PC-9 (cell line): ENCODE results near the gene SPPL2B. TPM values are rescaled to one million over a fixed set of nuclear protein-coding genes. Genes with fewer than 3 reads are reported as not detected.

Source experiments
- BruUV-seq: library from RNA; stranded (reverse); fragments of 400-500 nt; replicated peaks from 2 replicates; lab custom pipeline; 2021; lab: Mats Ljungman, UMichigan
- CTCF ChIA-PET: fragments of 300-600 bp; sonication (Branson Sonifier 250); formaldehyde crosslinking; loops from one replicate; lab custom pipeline; 2022; ENCODE audit warnings: antibody characterized with exemption; lab: Charles Lee
- POLR2A ChIA-PET: fragments of 300-600 bp; sonication (Branson Sonifier 250); formaldehyde crosslinking; loops from one replicate; lab custom pipeline; 2022; ENCODE audit warnings: antibody characterized with exemption; ENCODE audit not compliant: unreplicated experiment; lab: Charles Lee
- DNase-seq, 2 experiments: peaks; one replicate each; pipeline versions ENCODE4 v3.0.0 to v3.0.0-alpha.2; 2015 to 2022; ENCODE audit warnings: mixed read lengths in 1 of 2
- H2AFZ ChIP-seq: fragments of 200-600 bp; sonication (generic); 2 replicates; pipeline ENCODE4 v1.8.1; 2017; ENCODE audit warnings: antibody characterized with exemption
- H3F3A ChIP-seq: fragments of 200-600 bp; sonication (generic); 2 replicates; pipeline ENCODE4 v1.8.1; 2017; ENCODE audit warnings: antibody characterized with exemption, mild to moderate bottlenecking, low read depth; ENCODE audit not compliant: insufficient read depth
- H3K27ac ChIP-seq: fragments of 200-600 bp; sonication (generic); 2 replicates; pipeline ENCODE4 v1.6.1; 2016; ENCODE audit warnings: mixed run types
- H3K27me3 ChIP-seq: fragments of 200-600 bp; sonication (generic); 2 replicates; pipeline ENCODE4 v1.6.1; 2016; ENCODE audit warnings: low read depth, mixed run types; ENCODE audit not compliant: insufficient read depth
- H3K36me3 ChIP-seq: fragments of 200-600 bp; sonication (generic); 2 replicates; pipeline ENCODE4 v1.6.1; 2016; ENCODE audit warnings: low read depth, mixed run types
- H3K4me1 ChIP-seq: fragments of 200-600 bp; sonication (generic); replicated peaks from 2 replicates; pipeline ENCODE4 v1.6.1; 2016; ENCODE audit warnings: mixed run types; ENCODE audit not compliant: insufficient read depth
- H3K4me2 ChIP-seq: fragments of 200-600 bp; sonication (generic); 2 replicates; pipeline ENCODE4 v1.6.1; 2017; ENCODE audit warnings: mixed run types
- H3K4me3 ChIP-seq: fragments of 200-600 bp; sonication (generic); 2 replicates; pipeline ENCODE4 v1.6.1; 2016; ENCODE audit warnings: mixed run types
- H3K79me2 ChIP-seq: fragments of 200-600 bp; sonication (generic); 2 replicates; pipeline ENCODE4 v1.6.1; 2017; ENCODE audit warnings: low read depth, mixed run types
- H3K9me2 ChIP-seq: fragments of 200-600 bp; sonication (generic); 2 replicates; pipeline ENCODE4 v1.8.1; 2017; ENCODE audit warnings: mild to moderate bottlenecking; ENCODE audit not compliant: insufficient read depth
- H3K9me3 ChIP-seq: fragments of 200-600 bp; sonication (generic); 2 replicates; pipeline ENCODE4 v1.8.1; 2016; ENCODE audit warnings: low read depth; ENCODE audit not compliant: insufficient read depth
- H4K20me1 ChIP-seq: fragments of 200-600 bp; sonication (generic); 2 replicates; pipeline ENCODE4 v1.8.1; 2017; ENCODE audit not compliant: insufficient read depth
- EZH2 ChIP-seq: fragments of 200-600 bp; sonication (generic); IDR thresholded peaks from 2 replicates; pipeline ENCODE4 v1.8.0; 2017; ENCODE audit warnings: antibody characterized with exemption, low read depth
- intact Hi-C: fragments of 100-400 bp; cut with micrococcal nuclease; formaldehyde crosslinking; loops from one replicate; pipeline ENCODE4 v1.10.0; 2022; ENCODE audit not compliant: unreplicated experiment
- total RNA-seq: library from RNA; stranded (reverse); gene quantifications from 2 replicates; pipeline ENCODE4 v1.2.3, GENCODE V29; 2021
- TF ChIP-seq, protein P1 (sequence below): fragments of 200-600 bp; sonication (generic); conservative IDR thresholded peaks from 2 replicates; pipeline ENCODE4 v1.6.1; 2017; ENCODE audit warnings: mixed run types, antibody characterized with exemption, mild to moderate bottlenecking, moderate library complexity

The SPPL2B gene
- total RNA-seq, 1 experiment from 2014 or later, result 49.6 TPM

DNA sequence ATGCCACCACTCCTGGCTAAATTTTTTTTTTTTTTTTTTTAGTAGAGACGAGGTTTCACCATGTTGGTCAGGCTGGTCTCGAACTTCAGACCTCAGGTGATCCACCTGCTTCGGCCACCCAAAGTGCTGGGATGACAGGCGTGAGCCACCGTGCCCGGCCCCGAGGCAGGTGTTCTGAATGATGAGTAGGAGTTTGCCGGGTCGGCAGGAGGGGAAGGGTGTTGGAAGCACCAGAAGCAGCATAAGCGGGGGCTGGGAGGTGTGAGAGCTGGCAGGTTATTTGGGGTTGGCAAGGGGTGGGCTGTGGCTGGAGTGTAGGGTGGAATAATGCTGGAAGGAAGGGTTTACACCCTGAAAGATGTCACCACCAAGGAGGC, 1.8 kb downstream of the SPPL2B start:
- no peak for DNase-seq
- H4K20me1 ChIP-seq, result no peaks in the 10 kb centered on the region
- H3K4me2 ChIP-seq, result no peak overlapping the region; the same call in 1 of the 2 replicates
- no peaks in the 10 kb centered on the region for H3K9me2 ChIP-seq
- no peaks in the 10 kb centered on the region for H3K36me3 ChIP-seq
- POLR2A ChIA-PET, result no interaction called here
- no peak overlapping the region for H3K4me3 ChIP-seq
- no peak overlapping the region for H3K27ac ChIP-seq
- H3K4me1 ChIP-seq, result peaks cover 6% of the 10 kb centered on the region; the same call in 1 of the 2 replicates
- peaks cover 60% of the 10 kb centered on the region for H3K79me2 ChIP-seq
- BruUV-seq, result no TSS peak
- H3F3A ChIP-seq, result peaks cover 4% of the 10 kb centered on the region; the same call in 1 of the 2 replicates
- no peaks in the 10 kb centered on the region for H3K27me3 ChIP-seq
- intact Hi-C loops, result no loop called here
- TF ChIP-seq EZH2, result no peak
- TF ChIP-seq, protein P1, sequence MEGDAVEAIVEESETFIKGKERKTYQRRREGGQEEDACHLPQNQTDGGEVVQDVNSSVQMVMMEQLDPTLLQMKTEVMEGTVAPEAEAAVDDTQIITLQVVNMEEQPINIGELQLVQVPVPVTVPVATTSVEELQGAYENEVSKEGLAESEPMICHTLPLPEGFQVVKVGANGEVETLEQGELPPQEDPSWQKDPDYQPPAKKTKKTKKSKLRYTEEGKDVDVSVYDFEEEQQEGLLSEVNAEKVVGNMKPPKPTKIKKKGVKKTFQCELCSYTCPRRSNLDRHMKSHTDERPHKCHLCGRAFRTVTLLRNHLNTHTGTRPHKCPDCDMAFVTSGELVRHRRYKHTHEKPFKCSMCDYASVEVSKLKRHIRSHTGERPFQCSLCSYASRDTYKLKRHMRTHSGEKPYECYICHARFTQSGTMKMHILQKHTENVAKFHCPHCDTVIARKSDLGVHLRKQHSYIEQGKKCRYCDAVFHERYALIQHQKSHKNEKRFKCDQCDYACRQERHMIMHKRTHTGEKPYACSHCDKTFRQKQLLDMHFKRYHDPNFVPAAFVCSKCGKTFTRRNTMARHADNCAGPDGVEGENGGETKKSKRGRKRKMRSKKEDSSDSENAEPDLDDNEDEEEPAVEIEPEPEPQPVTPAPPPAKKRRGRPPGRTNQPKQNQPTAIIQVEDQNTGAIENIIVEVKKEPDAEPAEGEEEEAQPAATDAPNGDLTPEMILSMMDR, result no peak
- no peak overlapping the region for H2AFZ ChIP-seq
- no peaks in the 10 kb centered on the region for H3K9me3 ChIP-seq
- CTCF ChIA-PET, result no interaction called here

DNA sequence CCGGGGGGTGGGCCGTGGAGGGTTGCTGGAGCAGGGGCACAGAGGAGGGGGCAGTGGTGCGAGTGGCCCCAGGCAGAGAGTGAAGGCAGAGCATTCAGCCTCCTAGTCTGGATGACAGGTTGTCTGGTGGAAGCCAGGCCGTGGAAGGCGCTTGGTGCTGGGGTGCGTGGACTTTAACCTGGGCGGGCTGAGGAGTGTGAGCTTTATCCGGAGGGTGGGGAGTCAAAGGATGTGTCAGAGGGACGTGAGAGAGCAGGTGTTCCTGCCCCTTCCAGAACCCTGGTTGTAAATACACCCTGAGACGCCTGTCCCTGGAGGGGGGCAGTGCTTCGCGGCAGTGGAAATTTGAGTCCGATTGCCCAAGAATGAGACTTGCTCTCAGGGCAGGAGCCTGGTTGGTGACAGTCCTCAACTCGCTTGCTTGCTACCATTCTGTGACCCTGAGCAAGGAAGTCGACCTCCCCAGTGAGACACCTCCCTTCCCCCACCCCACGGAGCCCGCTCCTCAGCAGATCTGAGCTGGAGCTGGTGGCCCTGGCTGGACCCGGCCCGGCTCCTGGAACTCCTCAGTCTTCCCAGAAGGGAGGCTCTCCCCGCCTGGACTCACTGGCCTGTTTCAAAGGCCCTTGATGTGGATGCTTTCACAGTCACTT, 2.3 kb downstream of the SPPL2B start:
- CTCF ChIA-PET, result no interaction called here
- Histone ChIP-seq H3K27ac (no peak overlapping the region), H3K4me1 (peaks cover 6% of the 10 kb centered on the region; the same call in 1 of the 2 replicates), H4K20me1 (no peaks in the 10 kb centered on the region), H3K9me2 (no peaks in the 10 kb centered on the region), H3K4me2 (no peak overlapping the region), H3K36me3 (no peaks in the 10 kb centered on the region), H3K4me3 (no peak overlapping the region), H3K9me3 (no peaks in the 10 kb centered on the region), H3F3A (peaks cover 8% of the 10 kb centered on the region; the same call in 1 of the 2 replicates), H3K79me2 (peaks cover 60% of the 10 kb centered on the region), H3K27me3 (no peaks in the 10 kb centered on the region), H2AFZ (no peak overlapping the region)
- DNase-seq, result no peak
- TF ChIP-seq, protein P1, result no peak
- TF ChIP-seq EZH2, result no peak
- no TSS peak for BruUV-seq
- intact Hi-C loops, result no loop called here
- POLR2A ChIA-PET, result interaction anchor here (0.6 kb wide), 1 partner anchor 146 kb away, joined by 4 read pairs; no protein-coding TSS in a partner anchor

DNA sequence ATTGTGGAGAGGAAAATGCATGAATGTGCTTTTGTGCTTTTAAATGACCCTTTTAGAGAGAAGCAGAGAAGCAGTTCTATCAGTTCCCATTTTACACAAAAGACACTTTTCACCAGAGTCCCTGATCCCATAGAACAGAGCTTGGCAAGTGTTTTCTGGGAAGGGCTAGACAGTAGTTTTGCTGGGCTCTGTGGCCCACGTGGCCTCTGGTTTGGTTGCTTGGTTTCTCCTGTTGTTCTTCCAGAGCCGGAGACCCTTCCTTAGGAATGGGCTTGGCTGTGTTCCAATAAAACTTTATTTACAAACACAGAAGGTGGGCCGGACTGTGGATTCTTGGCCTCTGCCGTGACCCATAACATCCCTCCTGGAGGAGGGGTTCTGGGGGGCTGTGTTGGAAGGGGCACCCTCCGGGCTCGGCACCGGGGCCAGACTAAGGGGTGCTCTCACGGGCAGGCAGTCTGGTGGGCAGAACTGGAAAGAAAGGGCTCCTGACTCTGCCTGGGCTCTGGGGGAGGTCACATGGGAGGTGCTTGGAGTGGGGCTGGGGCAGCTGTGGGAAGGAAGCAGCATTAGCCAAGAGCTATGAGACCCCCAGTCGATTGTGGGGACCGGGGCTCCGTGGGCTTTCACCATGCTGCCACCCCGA, 3.2 kb downstream of the SPPL2B start:
- H3K79me2 ChIP-seq, result peaks cover 55% of the 10 kb centered on the region
- no peak overlapping the region for H3K4me2 ChIP-seq
- CTCF ChIA-PET, result no interaction called here
- no TSS peak for BruUV-seq
- H3F3A ChIP-seq, result peaks cover 15% of the 10 kb centered on the region; the same call in 1 of the 2 replicates
- H3K36me3 ChIP-seq, result no peaks in the 10 kb centered on the region
- no peak overlapping the region for H3K4me3 ChIP-seq
- no peak for DNase-seq
- peaks cover 6% of the 10 kb centered on the region; the same call in 1 of the 2 replicates for H3K4me1 ChIP-seq
- no peak overlapping the region for H3K27ac ChIP-seq
- intact Hi-C loops, result no loop called here
- TF ChIP-seq, protein P1, result no peak
- no peak for TF ChIP-seq EZH2
- H2AFZ ChIP-seq, result no peak overlapping the region
- no peaks in the 10 kb centered on the region for H4K20me1 ChIP-seq
- no peaks in the 10 kb centered on the region for H3K27me3 ChIP-seq
- no peaks in the 10 kb centered on the region for H3K9me2 ChIP-seq
- POLR2A ChIA-PET, result no interaction called here
- no peaks in the 10 kb centered on the region for H3K9me3 ChIP-seq
